Measurements from ENCODE around the gene ARL8B. TPM values are rescaled to one million over a fixed set of nuclear protein-coding genes. Genes with fewer than 3 reads are reported as not detected.
A peak's percentile ranks its signal among the peaks of the same experiment; 100 is the strongest.

ARL8B gene
- polyA plus RNA-seq, 1 donor, result 39.9 TPM

GRCh38 chr3:5186089-5186857 is 64.2 kb downstream of the ARL8B start:
- no peak for DNase-seq (ENCODE audit: low read depth)

GRCh38 chr3:5186858-5187155 is 64.7 kb downstream of the ARL8B start:
- DNase-seq (ENCODE audit: low read depth), result no peak

- peak; percentile 84 for DNase-seq (ENCODE audit: low read depth)
These were observed 65.2 kb downstream of the ARL8B start, which contains the start of gene EDEM1 for GRCh38 chr3:5187156-5187919. EDEM1 (plus strand) TSS chr3:5187707; CDS start chr3:5187806, 99 bp downstream.

- DNase-seq (ENCODE audit: low read depth), result no peak
These were observed 65.9 kb downstream of the ARL8B start for GRCh38 chr3:5187920-5188418.

- no peak for DNase-seq (ENCODE audit: low read depth)
These were observed 66.5 kb downstream of the ARL8B start for GRCh38 chr3:5188419-5189221.

- DNase-seq (ENCODE audit: low read depth), result no peak
These were observed 68.2 kb downstream of the ARL8B start for GRCh38 chr3:5190147-5190791.

- no peak for DNase-seq (ENCODE audit: low read depth)
These were observed 69.6 kb downstream of the ARL8B start for GRCh38 chr3:5191555-5192304.

- no peak for DNase-seq (ENCODE audit: low read depth)
These were observed 70.7 kb downstream of the ARL8B start for GRCh38 chr3:5192571-5193365.

- DNase-seq (ENCODE audit: low read depth), result no peak
These were observed 72.2 kb downstream of the ARL8B start for GRCh38 chr3:5194341-5194740.

- no peak for DNase-seq (ENCODE audit: low read depth)
These were observed 72.9 kb downstream of the ARL8B start for GRCh38 chr3:5194801-5195509.

- no peak for DNase-seq (ENCODE audit: low read depth)
These were observed 73.5 kb downstream of the ARL8B start for GRCh38 chr3:5195605-5196004.

GRCh38 chr3:5197022-5197421 is 74.9 kb downstream of the ARL8B start:
- DNase-seq (ENCODE audit: low read depth), result no peak

GRCh38 chr3:5197470-5198312 is 75.6 kb downstream of the ARL8B start:
- DNase-seq (ENCODE audit: low read depth), result no peak

- DNase-seq (ENCODE audit: low read depth), result no peak
These were observed 76.2 kb downstream of the ARL8B start for GRCh38 chr3:5198313-5198677.

GRCh38 chr3:5198986-5199731 is 77.1 kb downstream of the ARL8B start:
- no peak for DNase-seq (ENCODE audit: low read depth)

GRCh38 chr3:5201536-5201935 is 79.4 kb downstream of the ARL8B start:
- no peak for DNase-seq (ENCODE audit: low read depth)

GRCh38 chr3:5202222-5202621 is 80.1 kb downstream of the ARL8B start:
- DNase-seq (ENCODE audit: low read depth), result no peak

All from forelimb muscle (tissue), 1 donor.